ENCODE results near the gene SLC38A11. TPM values are rescaled to one million over a fixed set of nuclear protein-coding genes. Genes with fewer than 3 reads are reported as not detected.

SLC38A11 gene
- total and polyA plus RNA-seq, 2 of the 8 experiments (the other 6 are each of a cell fraction or from before 2014, with no cell fraction given), result not detected

DNA sequence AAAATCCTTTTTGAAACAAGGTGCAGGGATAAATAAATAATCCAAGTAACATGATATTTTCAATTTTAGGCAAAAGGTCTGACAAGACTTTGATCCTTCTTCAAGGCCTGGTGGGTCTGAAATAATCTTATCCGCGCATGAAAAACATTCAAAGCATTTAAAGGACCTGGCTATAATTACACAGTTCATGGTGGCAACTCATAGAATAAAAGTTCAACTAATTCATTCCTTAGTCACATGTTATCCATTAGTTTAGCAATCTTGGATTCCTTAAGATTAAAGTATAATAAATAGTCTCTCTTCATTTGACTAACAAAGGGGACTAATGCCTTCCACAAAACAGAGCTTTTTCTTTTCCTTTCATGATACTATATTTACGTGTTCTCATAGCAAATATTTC, 21.0 kb upstream of the SLC38A11 start:
- H3K9me3 ChIP-seq (ENCODE audit: insufficient read depth in 2 of 2, low read depth in 1 of 2, low read length in 1 of 2), result no peaks in the 10 kb centered on the region
- no peak overlapping the region for H3K27ac ChIP-seq (ENCODE audit: low read depth, low read length)
- no peaks in the 10 kb centered on the region for H3K27me3 ChIP-seq (replicated peaks in 1 of 4; ENCODE audit: control insufficient read depth in 3 of 4, extremely low read depth in 1 of 4, insufficient read depth in 3 of 4, low read length in 3 of 4)
- no peak overlapping the region for H4K8ac ChIP-seq (ENCODE audit: extremely low read depth, insufficient read depth, low read length)
- no peak for DNase-seq (ENCODE audit: low read depth in 1 of 2, low spot score in 2 of 2)
- no peak overlapping the region for H3K14ac ChIP-seq (ENCODE audit: insufficient read length)
- H2BK5ac ChIP-seq (ENCODE audit: low read depth, low read length), result no peak overlapping the region
- no peak overlapping the region for H2AFZ ChIP-seq (ENCODE audit: low read length)
- H4K5ac ChIP-seq (ENCODE audit: insufficient read length, low read depth, low read length), result no peak overlapping the region
- no peaks in the 10 kb centered on the region for H3K4me1 ChIP-seq (replicated peaks in 1 of 4; ENCODE audit: control insufficient read depth in 3 of 4, insufficient read depth in 4 of 4, low read length in 3 of 4)
- H3K4me2 ChIP-seq (ENCODE audit: insufficient read depth in 1 of 2, low read depth in 2 of 2, low read length in 2 of 2), result no peak overlapping the region
- ChIA-PET CTCF (ENCODE audit: partially characterized antibody) (interaction anchor here (1.4 to 4.1 kb wide), 2 partner anchors 9 to 16 kb away, joined by 5 to 13 read pairs; no protein-coding TSS in a partner anchor), POLR2A (ENCODE audit: partially characterized antibody) (no interaction called here)
- H3K23me2 ChIP-seq (ENCODE audit: low read depth, low read length), result no peaks in the 10 kb centered on the region
- H3K56ac ChIP-seq (replicated peaks; ENCODE audit: insufficient read length, low read depth, low read length), result no peak overlapping the region
- no peak overlapping the region for H3K4me3 ChIP-seq (ENCODE audit: extremely low read depth in 1 of 4, insufficient read depth in 2 of 4, low read depth in 3 of 4, low read length in 4 of 4)
- TF ChIP-seq TCF12 (IDR thresholded peaks at IDR 0.05; ENCODE audit: low read depth, low read length), result no peak
- TF ChIP-seq RAD21 (IDR thresholded peaks at IDR 0.05 in 1 of 2, conservative IDR thresholded peaks at IDR 0.05 in 1 of 2; ENCODE audit: low read depth in 2 of 2, low read length in 2 of 2), result no peak
- TF ChIP-seq POU5F1 (IDR thresholded peaks at IDR 0.05; ENCODE audit: low read depth, low read length), result no peak
- no peak for TF ChIP-seq HDAC2 (IDR thresholded peaks at IDR 0.05; ENCODE audit: borderline replicate concordance in 1 of 2, low read depth in 2 of 2, low read length in 2 of 2)
- no peak for TF ChIP-seq RFX5 (IDR thresholded peaks at IDR 0.05; ENCODE audit: borderline replicate concordance, low read depth, low read length)
- TF ChIP-seq TAF1 (IDR thresholded peaks at IDR 0.05; ENCODE audit: low read depth, low read length), result no peak
- no peak for TF ChIP-seq BRCA1 (IDR thresholded peaks at IDR 0.05; ENCODE audit: low read depth, low read length)
- no peak for TF ChIP-seq JUN (IDR thresholded peaks at IDR 0.05; ENCODE audit: low read depth, low read length)
- no peak for TF ChIP-seq CBX5 (IDR thresholded peaks at IDR 0.05; ENCODE audit: low read depth, low read length)
- TF ChIP-seq JUND (IDR thresholded peaks at IDR 0.05; ENCODE audit: low read length), result no peak
- no peak for TF ChIP-seq EGR1 (IDR thresholded peaks at IDR 0.05; ENCODE audit: borderline replicate concordance, low read depth, low read length)
- TF ChIP-seq CEBPB (IDR thresholded peaks at IDR 0.05; ENCODE audit: low read depth, low read length), result no peak
- no peak for TF ChIP-seq PHF8 (conservative IDR thresholded peaks at IDR 0.05; ENCODE audit: low read depth, low read length)
- TF ChIP-seq NANOG (IDR thresholded peaks at IDR 0.05; ENCODE audit: insufficient read depth, low read depth, low read length, poor library complexity, severe bottlenecking), result no peak
- TF ChIP-seq ZNF274 (IDR thresholded peaks at IDR 0.05; ENCODE audit: borderline replicate concordance, extremely low read depth, low read length), result no peak
- no peak overlapping the region for H2BK15ac ChIP-seq (ENCODE audit: low read length)
- no peaks in the 10 kb centered on the region for H4K20me1 ChIP-seq (replicated peaks in 1 of 2; ENCODE audit: control insufficient read depth in 1 of 2, insufficient read depth in 2 of 2, low read length in 2 of 2)
- H3K79me2 ChIP-seq (ENCODE audit: control insufficient read depth in 1 of 2, insufficient read depth in 2 of 2, low read length in 2 of 2), result no peaks in the 10 kb centered on the region
- no peak overlapping the region for H2BK20ac ChIP-seq (ENCODE audit: low read length)
- no peak overlapping the region for H4K91ac ChIP-seq (replicated peaks; ENCODE audit: insufficient read length, low read length)
- no peaks in the 10 kb centered on the region for H3K79me1 ChIP-seq (ENCODE audit: low read depth, low read length)
- H3K23ac ChIP-seq (ENCODE audit: insufficient read length), result no peak overlapping the region
- H3K9ac ChIP-seq (replicated peaks in 1 of 4; ENCODE audit: extremely low read depth in 1 of 4, low read depth in 3 of 4, low read length in 3 of 4), result no peak overlapping the region
- H3K18ac ChIP-seq (ENCODE audit: extremely low read depth, low read length), result no peak overlapping the region
- no peak overlapping the region for H2AK5ac ChIP-seq (ENCODE audit: low read depth, low read length)
- WGBS, 2 experiments (ENCODE audit: extremely low coverage in 1 of 2, insufficient coverage in 1 of 2, insufficient read length in 1 of 2, insufficient replicate concordance in 2 of 2, low coverage in 1 of 2, low lambda C conversion rate in 2 of 2, missing lambda C conversion rate in 1 of 2), result 92% methylated on average over 3 of the region's 3 CpGs; no CpG with 5 or more reads in 1 of the 2 experiments
- no peak overlapping the region for H2BK120ac ChIP-seq (replicated peaks; ENCODE audit: low read depth, low read length)
- H2BK12ac ChIP-seq (ENCODE audit: low read depth, low read length), result no peak overlapping the region
- H3K4ac ChIP-seq (replicated peaks; ENCODE audit: insufficient read length, low read depth, low read length), result no peak overlapping the region
- no peaks in the 10 kb centered on the region for H3K36me3 ChIP-seq (ENCODE audit: control insufficient read depth in 2 of 4, insufficient read depth in 4 of 4, low read length in 3 of 4)
- no peak for FAIRE-seq

Measured in H1 (cell line).